K562 (cell line): Measurements from ENCODE around the gene ABHD8.

Experiments used
- DNMT1 ChIP-seq: fragments of 450-650 bp; IDR thresholded peaks from 2 replicates; pipeline ENCODE4 v1.6.1; 2016; ENCODE audit warnings: antibody characterized with exemption, mild to moderate bottlenecking
- EZH2 ChIP-seq: IDR thresholded peaks from 2 replicates; pipeline ENCODE4 v1.6.1; 2012; ENCODE audit warnings: low read depth, mild to moderate bottlenecking, inconsistent platforms, low read length, borderline replicate concordance
- HNRNPLL ChIP-seq: fragments of 200-400 bp; formaldehyde crosslinking; IDR thresholded peaks from 2 replicates; pipeline ENCODE4 v1.6.1; 2017; ENCODE audit warnings: low read length, low read depth, mild to moderate bottlenecking; ENCODE audit not compliant: poor library complexity, severe bottlenecking
- MAZ ChIP-seq, 2 experiments: fragments of 450-650 bp in 1 of 2; sonication (generic) in 1 of 2; formaldehyde crosslinking; IDR thresholded peaks in 1 of 2; conservative IDR thresholded peaks in 1 of 2; 2 replicates each; pipeline versions ENCODE4 v1.4.0 to v1.5.0; 2020; ENCODE audit warnings: mild to moderate bottlenecking in 1 of 2, missing genetic modification reagents in 1 of 2
- RNF219 ChIP-seq: fragments of 250-450 bp; sonication (Bioruptor Pico); IDR thresholded peaks from 2 replicates; pipeline ENCODE4 v1.5.0; 2022; ENCODE audit warnings: mild to moderate bottlenecking
- SMARCA4 ChIP-seq: fragments of 450-650 bp; IDR thresholded peaks from 2 replicates; pipeline ENCODE4 v1.6.1; 2016
- TEAD4 ChIP-seq, 2 experiments: sonication (generic) in 1 of 2; formaldehyde crosslinking in 1 of 2; IDR thresholded peaks; 2 replicates each; pipeline versions ENCODE4 v1.6.1 to v1.8.0; 2012 to 2022; ENCODE audit warnings: borderline replicate concordance in 1 of 2, inconsistent platforms in 1 of 2, low read length in 1 of 2, mild to moderate bottlenecking in 1 of 2, missing genetic modification reagents in 1 of 2
- ZZZ3 ChIP-seq: fragments of 450-650 bp; IDR thresholded peaks from 2 replicates; pipeline ENCODE4 v1.6.1; 2016; ENCODE audit warnings: antibody characterized with exemption, mild to moderate bottlenecking, moderate library complexity
- TF ChIP-seq, protein P1 (sequence below): fragments of 450-650 bp; IDR thresholded peaks from 2 replicates; pipeline ENCODE4 v1.7.1; 2018; ENCODE audit warnings: mild to moderate bottlenecking, low read depth; ENCODE audit not compliant: partially characterized antibody
- TF ChIP-seq, protein P2 (sequence below), 3 experiments: IDR thresholded peaks in 2 of 3; conservative IDR thresholded peaks in 1 of 3; 2 replicates each; pipeline ENCODE4 v1.5.1; 2011 to 2012; ENCODE audit warnings: low read length in 3 of 3, mild to moderate bottlenecking in 3 of 3, control low read depth in 2 of 3, improper control_type of control experiment in 1 of 3, inconsistent platforms in 1 of 3, low read depth in 1 of 3, mixed read lengths in 1 of 3, moderate library complexity in 1 of 3; ENCODE audit not compliant: insufficient read depth in 2 of 3

DNA sequence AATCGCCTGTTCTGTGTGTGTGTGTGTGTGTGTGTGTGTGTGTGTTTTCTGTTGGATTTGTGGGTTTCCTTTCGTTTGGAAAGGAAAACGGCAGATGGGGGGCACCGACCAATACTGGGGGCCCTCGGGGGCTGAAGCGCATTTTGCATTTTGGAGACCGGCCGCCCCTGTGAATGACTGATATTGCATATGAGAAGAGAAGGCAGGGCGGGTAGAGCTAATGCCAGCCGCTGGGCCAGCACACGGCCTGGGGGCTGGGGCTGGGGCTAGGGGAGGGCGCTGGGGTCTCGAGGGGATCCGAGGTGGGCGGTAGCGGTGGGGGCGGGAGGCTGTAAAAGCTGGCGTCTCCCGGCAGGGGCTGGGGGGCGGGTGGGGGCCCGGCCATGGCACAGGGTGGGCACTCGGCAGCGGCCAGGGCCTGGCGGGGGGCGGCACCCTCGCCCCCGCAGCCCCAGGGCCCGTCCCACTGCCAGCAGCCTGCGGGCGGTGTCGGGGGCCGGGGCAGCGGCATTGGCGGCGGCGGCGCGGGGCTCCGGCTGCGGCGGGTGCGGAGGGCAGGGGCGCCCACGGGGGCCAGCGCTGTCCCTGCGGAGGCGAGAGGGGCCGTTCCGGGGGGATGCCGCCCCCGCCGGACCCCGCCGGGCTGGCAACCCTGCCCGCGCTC lies 20.2 kb upstream of the ABHD8 start:
- TF ChIP-seq, protein P1, sequence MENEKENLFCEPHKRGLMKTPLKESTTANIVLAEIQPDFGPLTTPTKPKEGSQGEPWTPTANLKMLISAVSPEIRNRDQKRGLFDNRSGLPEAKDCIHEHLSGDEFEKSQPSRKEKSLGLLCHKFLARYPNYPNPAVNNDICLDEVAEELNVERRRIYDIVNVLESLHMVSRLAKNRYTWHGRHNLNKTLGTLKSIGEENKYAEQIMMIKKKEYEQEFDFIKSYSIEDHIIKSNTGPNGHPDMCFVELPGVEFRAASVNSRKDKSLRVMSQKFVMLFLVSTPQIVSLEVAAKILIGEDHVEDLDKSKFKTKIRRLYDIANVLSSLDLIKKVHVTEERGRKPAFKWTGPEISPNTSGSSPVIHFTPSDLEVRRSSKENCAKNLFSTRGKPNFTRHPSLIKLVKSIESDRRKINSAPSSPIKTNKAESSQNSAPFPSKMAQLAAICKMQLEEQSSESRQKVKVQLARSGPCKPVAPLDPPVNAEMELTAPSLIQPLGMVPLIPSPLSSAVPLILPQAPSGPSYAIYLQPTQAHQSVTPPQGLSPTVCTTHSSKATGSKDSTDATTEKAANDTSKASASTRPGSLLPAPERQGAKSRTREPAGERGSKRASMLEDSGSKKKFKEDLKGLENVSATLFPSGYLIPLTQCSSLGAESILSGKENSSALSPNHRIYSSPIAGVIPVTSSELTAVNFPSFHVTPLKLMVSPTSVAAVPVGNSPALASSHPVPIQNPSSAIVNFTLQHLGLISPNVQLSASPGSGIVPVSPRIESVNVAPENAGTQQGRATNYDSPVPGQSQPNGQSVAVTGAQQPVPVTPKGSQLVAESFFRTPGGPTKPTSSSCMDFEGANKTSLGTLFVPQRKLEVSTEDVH: no peak
- TF ChIP-seq SMARCA4: no peak
- TF ChIP-seq, protein P2, sequence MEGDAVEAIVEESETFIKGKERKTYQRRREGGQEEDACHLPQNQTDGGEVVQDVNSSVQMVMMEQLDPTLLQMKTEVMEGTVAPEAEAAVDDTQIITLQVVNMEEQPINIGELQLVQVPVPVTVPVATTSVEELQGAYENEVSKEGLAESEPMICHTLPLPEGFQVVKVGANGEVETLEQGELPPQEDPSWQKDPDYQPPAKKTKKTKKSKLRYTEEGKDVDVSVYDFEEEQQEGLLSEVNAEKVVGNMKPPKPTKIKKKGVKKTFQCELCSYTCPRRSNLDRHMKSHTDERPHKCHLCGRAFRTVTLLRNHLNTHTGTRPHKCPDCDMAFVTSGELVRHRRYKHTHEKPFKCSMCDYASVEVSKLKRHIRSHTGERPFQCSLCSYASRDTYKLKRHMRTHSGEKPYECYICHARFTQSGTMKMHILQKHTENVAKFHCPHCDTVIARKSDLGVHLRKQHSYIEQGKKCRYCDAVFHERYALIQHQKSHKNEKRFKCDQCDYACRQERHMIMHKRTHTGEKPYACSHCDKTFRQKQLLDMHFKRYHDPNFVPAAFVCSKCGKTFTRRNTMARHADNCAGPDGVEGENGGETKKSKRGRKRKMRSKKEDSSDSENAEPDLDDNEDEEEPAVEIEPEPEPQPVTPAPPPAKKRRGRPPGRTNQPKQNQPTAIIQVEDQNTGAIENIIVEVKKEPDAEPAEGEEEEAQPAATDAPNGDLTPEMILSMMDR (IDR thresholded peaks at IDR 0.05 in 2 of 3, conservative IDR thresholded peaks at IDR 0.05 in 1 of 3; ENCODE audit: insufficient read depth in 2 of 3, low read depth in 1 of 3, low read length in 3 of 3): no peak
- no peak for TF ChIP-seq HNRNPLL
- TF ChIP-seq MAZ (CRISPR knock-in tag; conservative IDR thresholded peaks at IDR 0.05 in 1 of 2, IDR thresholded peaks at IDR 0.05 in 1 of 2): no peak
- no peak for TF ChIP-seq EZH2
- no peak for TF ChIP-seq ZZZ3
- no peak for TF ChIP-seq RNF219
- TF ChIP-seq TEAD4 (IDR thresholded peaks at IDR 0.05; ENCODE audit: low read length): no peak
- no peak for TF ChIP-seq TEAD4 (CRISPR knock-in tag; IDR thresholded peaks at IDR 0.05; ENCODE audit: borderline replicate concordance)
- TF ChIP-seq DNMT1: no peak
